Calu3 (cell line): ENCODE data around the gene ITPR1. TPM values are rescaled to one million over a fixed set of nuclear protein-coding genes. Genes with fewer than 3 reads are reported as not detected.

Source experiments
- BruUV-seq: library from RNA; stranded (reverse); fragments of 400-500 nt; replicated peaks from 2 replicates; lab custom pipeline; 2021; lab: Mats Ljungman, UMichigan
- CTCF ChIA-PET: fragments of 300-600 bp; sonication (Branson Sonifier 250); formaldehyde crosslinking; loops from one replicate; lab custom pipeline; 2022; ENCODE audit warnings: antibody characterized with exemption; lab: Charles Lee
- DNase-seq: peaks from one replicate; pipeline ENCODE4 v3.0.0; 2022
- H3K27ac Mint-ChIP-seq: one replicate; pipeline ENCODE4 v1.8.0; 2022; ENCODE audit warnings: mixed read lengths; ENCODE audit not compliant: unreplicated experiment
- H3K27me3 Mint-ChIP-seq: one replicate; pipeline ENCODE4 v1.8.0; 2022; ENCODE audit warnings: mixed read lengths; ENCODE audit not compliant: unreplicated experiment
- H3K36me3 Mint-ChIP-seq: one replicate; pipeline ENCODE4 v1.8.0; 2022; ENCODE audit warnings: mild to moderate bottlenecking, moderate library complexity, mixed read lengths; ENCODE audit not compliant: insufficient read depth, unreplicated experiment
- H3K4me1 Mint-ChIP-seq: one replicate; pipeline ENCODE4 v1.8.0; 2022; ENCODE audit warnings: mild to moderate bottlenecking, low read depth, mixed read lengths; ENCODE audit not compliant: unreplicated experiment
- H3K4me3 Mint-ChIP-seq: one replicate; pipeline ENCODE4 v1.8.0; 2022; ENCODE audit warnings: mild to moderate bottlenecking, low read depth, moderate library complexity, mixed read lengths; ENCODE audit not compliant: unreplicated experiment
- H3K9me3 Mint-ChIP-seq: one replicate; pipeline ENCODE4 v1.8.0; 2022; ENCODE audit warnings: low read depth, mixed read lengths; ENCODE audit not compliant: unreplicated experiment
- CTCF ChIP-seq: fragments of 200-600 bp; IDR thresholded peaks from one replicate; pipeline ENCODE4 v1.8.0; 2022; ENCODE audit warnings: antibody characterized with exemption; ENCODE audit not compliant: unreplicated experiment
- intact Hi-C: fragments of 100-400 bp; cut with micrococcal nuclease; formaldehyde crosslinking; loops from one replicate; pipeline ENCODE4 v1.10.0; 2022; ENCODE audit not compliant: unreplicated experiment
- total RNA-seq: library from RNA; stranded (reverse); gene quantifications from 2 replicates; pipeline ENCODE4 v1.2.3, GENCODE V29; 2022

Gene ITPR1
- total RNA-seq, 1 experiment from 2014 or later = 4.2 TPM

- peaks cover 11% of the 10 kb centered on the region for H3K4me1 Mint-ChIP-seq
- no TSS peak for BruUV-seq
- intact Hi-C loops = no loop called here
- DNase-seq = no peak
- no peak overlapping the region for H3K27ac Mint-ChIP-seq
- no peaks in the 10 kb centered on the region for H3K9me3 Mint-ChIP-seq
- H3K36me3 Mint-ChIP-seq = no peaks in the 10 kb centered on the region
- no peaks in the 10 kb centered on the region for H3K27me3 Mint-ChIP-seq
- no peak overlapping the region for H3K4me3 Mint-ChIP-seq
- no peak for TF ChIP-seq CTCF
- CTCF ChIA-PET = interaction anchor here (0.6 kb wide), 1 partner anchor 421 kb away, joined by 3 read pairs; no protein-coding TSS in a partner anchor
Measured at GRCh38 chr3:4776980-4777581, 283.9 kb downstream of the ITPR1 start.

GRCh38 chr3:4778119-4778518 is 285.0 kb downstream of the ITPR1 start:
- Mint-ChIP-seq H3K27ac (no peak overlapping the region), H3K4me3 (no peak overlapping the region), H3K36me3 (no peaks in the 10 kb centered on the region), H3K27me3 (no peaks in the 10 kb centered on the region), H3K4me1 (peaks cover 11% of the 10 kb centered on the region), H3K9me3 (no peaks in the 10 kb centered on the region)
- no TSS peak for BruUV-seq
- intact Hi-C loops = no loop called here
- CTCF ChIA-PET = no interaction called here
- no peak for TF ChIP-seq CTCF
- DNase-seq = no peak

GRCh38 chr3:4778740-4779139 is 285.6 kb downstream of the ITPR1 start:
- H3K4me1 Mint-ChIP-seq = peaks cover 11% of the 10 kb centered on the region
- BruUV-seq = no TSS peak
- H3K4me3 Mint-ChIP-seq = no peak overlapping the region
- TF ChIP-seq CTCF = no peak
- no peaks in the 10 kb centered on the region for H3K36me3 Mint-ChIP-seq
- H3K9me3 Mint-ChIP-seq = no peaks in the 10 kb centered on the region
- intact Hi-C loops = no loop called here
- DNase-seq = no peak
- no peak overlapping the region for H3K27ac Mint-ChIP-seq
- CTCF ChIA-PET = no interaction called here
- H3K27me3 Mint-ChIP-seq = no peaks in the 10 kb centered on the region

GRCh38 chr3:4780545-4780957 is 287.4 kb downstream of the ITPR1 start:
- intact Hi-C loops = no loop called here
- CTCF ChIA-PET = no interaction called here
- no peak for TF ChIP-seq CTCF
- Mint-ChIP-seq H3K27me3 (no peaks in the 10 kb centered on the region), H3K4me1 (peaks cover 11% of the 10 kb centered on the region), H3K27ac (no peak overlapping the region), H3K9me3 (no peaks in the 10 kb centered on the region), H3K36me3 (no peaks in the 10 kb centered on the region), H3K4me3 (no peak overlapping the region)
- no peak for DNase-seq
- no TSS peak for BruUV-seq
